Measurements from ENCODE around the gene STAT5B. TPM values are rescaled to one million over a fixed set of nuclear protein-coding genes. Genes with fewer than 3 reads are reported as not detected.

The STAT5B gene
- total and polyA plus RNA-seq, 9 of the 15 experiments (the other 6 are each of a cell fraction or from before 2014, with no cell fraction given), result 20.8 to 176 (median 92.4) TPM

DNA sequence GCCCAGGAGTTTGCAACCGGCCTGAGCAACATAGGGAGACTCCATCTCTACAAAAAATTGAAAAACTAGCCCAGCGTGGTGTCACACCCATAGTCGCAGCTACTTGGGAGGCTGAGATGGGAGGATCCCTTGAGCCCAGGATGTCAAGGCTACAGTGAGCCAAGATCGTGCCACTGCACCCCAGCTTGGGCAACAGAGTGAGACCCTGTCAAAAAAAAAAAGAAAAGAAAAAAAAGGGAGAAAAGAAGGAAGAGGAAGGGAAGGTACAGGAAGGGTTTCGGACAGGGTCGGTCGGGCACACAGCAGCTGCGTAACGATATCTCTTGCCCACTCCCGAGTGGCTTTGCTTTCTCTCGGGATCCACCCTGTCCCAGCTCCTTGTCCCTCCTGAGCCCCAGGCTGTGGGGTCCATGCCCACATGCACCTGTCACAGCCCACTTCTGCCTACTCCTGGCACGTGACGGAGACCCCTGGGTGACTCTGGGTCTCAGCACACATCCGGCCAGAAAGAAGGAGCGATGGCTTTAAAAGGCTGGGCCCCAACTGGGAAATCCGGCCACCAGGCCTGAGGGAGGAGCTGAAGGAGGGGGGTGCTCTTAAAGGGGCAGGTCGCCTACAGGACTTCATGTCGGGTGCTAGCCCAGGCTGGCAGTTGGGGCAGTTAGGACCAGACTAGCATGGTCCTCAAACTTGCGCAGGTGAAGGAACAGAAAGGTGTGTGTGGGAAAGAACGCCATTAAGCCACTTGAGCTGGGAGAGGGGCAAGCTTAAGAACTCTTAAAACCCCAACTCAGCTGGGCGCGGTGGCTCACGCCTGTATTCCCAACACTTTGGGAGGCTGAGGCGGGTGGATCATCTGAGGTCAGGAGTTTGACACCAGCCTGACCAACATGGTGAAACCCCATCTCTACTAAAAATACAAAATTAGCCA lies 82.0 kb downstream of the STAT5B start, which contains the start of gene GHDC (continued):
- TF ChIP-seq, protein P1, sequence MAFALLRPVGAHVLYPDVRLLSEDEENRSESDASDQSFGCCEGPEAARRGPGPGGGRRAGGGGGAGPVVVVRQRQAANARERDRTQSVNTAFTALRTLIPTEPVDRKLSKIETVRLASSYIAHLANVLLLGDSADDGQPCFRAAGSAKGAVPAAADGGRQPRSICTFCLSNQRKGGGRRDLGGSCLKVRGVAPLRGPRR (CRISPR knock-in tag; IDR thresholded peaks at IDR 0.05), result no peak
- TF ChIP-seq, protein P2, sequence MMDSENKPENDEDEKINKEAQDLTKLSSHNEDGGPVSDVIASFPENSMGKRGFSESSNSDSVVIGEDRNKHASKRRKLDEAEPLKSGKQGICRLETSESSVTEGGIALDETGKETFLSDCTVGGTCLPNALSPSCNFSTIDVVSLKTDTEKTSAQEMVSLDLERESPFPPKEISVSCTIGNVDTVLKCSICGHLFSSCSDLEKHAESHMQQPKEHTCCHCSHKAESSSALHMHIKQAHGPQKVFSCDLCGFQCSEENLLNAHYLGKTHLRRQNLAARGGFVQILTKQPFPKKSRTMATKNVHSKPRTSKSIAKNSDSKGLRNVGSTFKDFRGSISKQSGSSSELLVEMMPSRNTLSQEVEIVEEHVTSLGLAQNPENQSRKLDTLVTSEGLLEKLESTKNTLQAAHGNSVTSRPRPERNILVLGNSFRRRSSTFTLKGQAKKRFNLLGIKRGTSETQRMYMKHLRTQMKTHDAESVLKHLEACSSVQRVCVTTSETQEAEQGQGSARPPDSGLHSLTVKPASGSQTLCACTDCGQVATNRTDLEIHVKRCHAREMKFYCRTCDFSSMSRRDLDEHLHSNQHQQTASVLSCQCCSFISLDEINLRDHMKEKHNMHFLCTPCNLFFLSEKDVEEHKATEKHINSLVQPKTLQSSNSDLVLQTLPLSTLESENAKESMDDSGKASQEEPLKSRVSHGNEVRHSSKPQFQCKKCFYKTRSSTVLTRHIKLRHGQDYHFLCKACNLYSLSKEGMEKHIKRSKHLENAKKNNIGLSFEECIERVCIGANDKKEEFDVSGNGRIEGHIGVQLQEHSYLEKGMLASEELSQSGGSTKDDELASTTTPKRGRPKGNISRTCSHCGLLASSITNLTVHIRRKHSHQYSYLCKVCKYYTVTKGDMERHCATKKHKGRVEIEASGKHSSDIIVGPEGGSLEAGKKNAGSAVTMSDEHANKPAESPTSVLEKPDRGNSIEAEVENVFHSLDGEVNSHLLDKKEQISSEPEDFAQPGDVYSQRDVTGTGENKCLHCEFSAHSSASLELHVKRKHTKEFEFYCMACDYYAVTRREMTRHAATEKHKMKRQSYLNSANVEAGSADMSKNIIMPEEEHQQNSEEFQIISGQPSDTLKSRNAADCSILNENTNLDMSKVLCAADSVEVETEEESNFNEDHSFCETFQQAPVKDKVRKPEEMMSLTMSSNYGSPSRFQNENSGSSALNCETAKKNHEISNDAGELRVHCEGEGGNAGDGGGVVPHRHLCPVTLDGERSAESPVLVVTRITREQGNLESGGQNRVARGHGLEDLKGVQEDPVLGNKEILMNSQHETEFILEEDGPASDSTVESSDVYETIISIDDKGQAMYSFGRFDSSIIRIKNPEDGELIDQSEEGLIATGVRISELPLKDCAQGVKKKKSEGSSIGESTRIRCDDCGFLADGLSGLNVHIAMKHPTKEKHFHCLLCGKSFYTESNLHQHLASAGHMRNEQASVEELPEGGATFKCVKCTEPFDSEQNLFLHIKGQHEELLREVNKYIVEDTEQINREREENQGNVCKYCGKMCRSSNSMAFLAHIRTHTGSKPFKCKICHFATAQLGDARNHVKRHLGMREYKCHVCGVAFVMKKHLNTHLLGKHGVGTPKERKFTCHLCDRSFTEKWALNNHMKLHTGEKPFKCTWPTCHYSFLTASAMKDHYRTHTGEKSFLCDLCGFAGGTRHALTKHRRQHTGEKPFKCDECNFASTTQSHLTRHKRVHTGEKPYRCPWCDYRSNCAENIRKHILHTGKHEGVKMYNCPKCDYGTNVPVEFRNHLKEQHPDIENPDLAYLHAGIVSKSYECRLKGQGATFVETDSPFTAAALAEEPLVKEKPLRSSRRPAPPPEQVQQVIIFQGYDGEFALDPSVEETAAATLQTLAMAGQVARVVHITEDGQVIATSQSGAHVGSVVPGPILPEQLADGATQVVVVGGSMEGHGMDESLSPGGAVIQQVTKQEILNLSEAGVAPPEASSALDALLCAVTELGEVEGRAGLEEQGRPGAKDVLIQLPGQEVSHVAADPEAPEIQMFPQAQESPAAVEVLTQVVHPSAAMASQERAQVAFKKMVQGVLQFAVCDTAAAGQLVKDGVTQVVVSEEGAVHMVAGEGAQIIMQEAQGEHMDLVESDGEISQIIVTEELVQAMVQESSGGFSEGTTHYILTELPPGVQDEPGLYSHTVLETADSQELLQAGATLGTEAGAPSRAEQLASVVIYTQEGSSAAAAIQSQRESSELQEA (IDR thresholded peaks at IDR 0.05; ENCODE audit: low read depth), result no peak; the same call in 1 of the 2 replicates
- TF ChIP-seq, protein P3, sequence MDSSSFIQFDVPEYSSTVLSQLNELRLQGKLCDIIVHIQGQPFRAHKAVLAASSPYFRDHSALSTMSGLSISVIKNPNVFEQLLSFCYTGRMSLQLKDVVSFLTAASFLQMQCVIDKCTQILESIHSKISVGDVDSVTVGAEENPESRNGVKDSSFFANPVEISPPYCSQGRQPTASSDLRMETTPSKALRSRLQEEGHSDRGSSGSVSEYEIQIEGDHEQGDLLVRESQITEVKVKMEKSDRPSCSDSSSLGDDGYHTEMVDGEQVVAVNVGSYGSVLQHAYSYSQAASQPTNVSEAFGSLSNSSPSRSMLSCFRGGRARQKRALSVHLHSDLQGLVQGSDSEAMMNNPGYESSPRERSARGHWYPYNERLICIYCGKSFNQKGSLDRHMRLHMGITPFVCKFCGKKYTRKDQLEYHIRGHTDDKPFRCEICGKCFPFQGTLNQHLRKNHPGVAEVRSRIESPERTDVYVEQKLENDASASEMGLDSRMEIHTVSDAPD (CRISPR knock-in tag; IDR thresholded peaks at IDR 0.05), result no peak
- TF ChIP-seq NFIC (IDR thresholded peaks at IDR 0.05) (no peak), SMAD1 (IDR thresholded peaks at IDR 0.05; ENCODE audit: low read depth, low read length, partially characterized antibody) (no peak), ZNF644 (tag; IDR thresholded peaks at IDR 0.05; ENCODE audit: low read depth) (no peak), ZNF212 (CRISPR knock-in tag; IDR thresholded peaks at IDR 0.05) (no peak), ZNF695 (CRISPR knock-in tag; IDR thresholded peaks at IDR 0.05) (no peak), HDAC6 (IDR thresholded peaks at IDR 0.05; ENCODE audit: low read depth, low read length) (no peak), ZNF384 (IDR thresholded peaks at IDR 0.05; ENCODE audit: low read depth, low read length) (no peak), TCF7L2 (IDR thresholded peaks at IDR 0.05; ENCODE audit: low read depth, low read length) (no peak), ZNF785 (CRISPR knock-in tag; IDR thresholded peaks at IDR 0.05) (no peak), TBP (optimal IDR thresholded peaks at IDR 0.05; ENCODE audit: low read depth, low read length) (no peak)
- TF ChIP-seq, protein P4, sequence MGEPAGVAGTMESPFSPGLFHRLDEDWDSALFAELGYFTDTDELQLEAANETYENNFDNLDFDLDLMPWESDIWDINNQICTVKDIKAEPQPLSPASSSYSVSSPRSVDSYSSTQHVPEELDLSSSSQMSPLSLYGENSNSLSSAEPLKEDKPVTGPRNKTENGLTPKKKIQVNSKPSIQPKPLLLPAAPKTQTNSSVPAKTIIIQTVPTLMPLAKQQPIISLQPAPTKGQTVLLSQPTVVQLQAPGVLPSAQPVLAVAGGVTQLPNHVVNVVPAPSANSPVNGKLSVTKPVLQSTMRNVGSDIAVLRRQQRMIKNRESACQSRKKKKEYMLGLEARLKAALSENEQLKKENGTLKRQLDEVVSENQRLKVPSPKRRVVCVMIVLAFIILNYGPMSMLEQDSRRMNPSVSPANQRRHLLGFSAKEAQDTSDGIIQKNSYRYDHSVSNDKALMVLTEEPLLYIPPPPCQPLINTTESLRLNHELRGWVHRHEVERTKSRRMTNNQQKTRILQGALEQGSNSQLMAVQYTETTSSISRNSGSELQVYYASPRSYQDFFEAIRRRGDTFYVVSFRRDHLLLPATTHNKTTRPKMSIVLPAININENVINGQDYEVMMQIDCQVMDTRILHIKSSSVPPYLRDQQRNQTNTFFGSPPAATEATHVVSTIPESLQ (CRISPR knock-in tag; IDR thresholded peaks at IDR 0.05), result no peak

All from K562 (cell line).